ENCODE results near the gene RSAD1. TPM values are rescaled to one million over a fixed set of nuclear protein-coding genes. Genes with fewer than 3 reads are reported as not detected.
"Not testable (repeated sequence)": the region's sequence is repeated elsewhere in the genome, so short reads cannot be mapped to it uniquely, and the experiment has no call there.

Gene RSAD1
- total RNA-seq, 6 donors from 2014 or later: 26.8 to 47.3 (median 34.9) TPM

GRCh38 chr17:50471009-50471905 is 7.4 kb upstream of the RSAD1 start:
- peaks cover 0 to 29% (median 12%) of the 10 kb centered on the region in 4 donors for H3K36me3 ChIP-seq
- H3K4me3 ChIP-seq: no peak overlapping the region
- DNase-seq (no peak), ATAC-seq (ENCODE audit: low FRiP score in 2 of 2) (no peak)
- no peak overlapping the region for H3K27ac ChIP-seq
- WGBS, 2 donors: 81 to 90% methylated on average over 21 to 22 of the region's 22 CpGs
- peaks cover 10 to 22% (median 13%) of the 10 kb centered on the region in 4 donors for H3K4me1 ChIP-seq
- H3K9me3 ChIP-seq: no peaks in the 10 kb centered on the region
- TF ChIP-seq POLR2A (IDR thresholded peaks at IDR 0.05) (no peak), EP300 (IDR thresholded peaks at IDR 0.05) (no peak), CTCF (IDR thresholded peaks at IDR 0.05) (no peak), POLR2AphosphoS5 (IDR thresholded peaks at IDR 0.05) (no peak)
- H3K27me3 ChIP-seq: peaks cover 0 to 21% (median 4%) of the 10 kb centered on the region in 4 donors

- Histone ChIP-seq H3K9me3 (no peaks in the 10 kb centered on the region), H3K27me3 (peaks cover 0 to 16% (median 4%) of the 10 kb centered on the region in 4 donors), H3K36me3 (peaks cover 0 to 29% (median 12%) of the 10 kb centered on the region in 4 donors), H3K27ac (no peak overlapping the region), H3K4me1 (peaks cover 10 to 19% (median 13%) of the 10 kb centered on the region in 4 donors), H3K4me3 (no peak overlapping the region)
- DNase-seq (no peak), ATAC-seq (ENCODE audit: low FRiP score in 2 of 2) (no peak)
- WGBS, 2 donors: 95 to 96% methylated on average over 9 to 10 of the region's 10 CpGs
- TF ChIP-seq POLR2A (IDR thresholded peaks at IDR 0.05) (no peak), CTCF (IDR thresholded peaks at IDR 0.05) (no peak), POLR2AphosphoS5 (IDR thresholded peaks at IDR 0.05) (no peak), EP300 (IDR thresholded peaks at IDR 0.05) (no peak)
These were observed 6.4 kb upstream of the RSAD1 start for GRCh38 chr17:50472286-50472685.

- 91 to 94% methylated on average over 13 of the region's 13 CpGs for WGBS, 2 donors
- DNase-seq; ATAC-seq (ENCODE audit: low FRiP score in 2 of 2): not testable (repeated sequence)
These were observed 5.9 kb upstream of the RSAD1 start for GRCh38 chr17:50472761-50473161.

GRCh38 chr17:50473901-50474300 is 4.8 kb upstream of the RSAD1 start:
- Histone ChIP-seq H3K4me1 (peaks cover 7 to 16% (median 10%) of the 10 kb centered on the region in 4 donors), H3K36me3 (peaks cover 0 to 29% (median 12%) of the 10 kb centered on the region in 4 donors), H3K27ac (no peak overlapping the region), H3K4me3 (no peak overlapping the region), H3K9me3 (no peaks in the 10 kb centered on the region), H3K27me3 (peaks cover 0 to 10% (median under 1%) of the 10 kb centered on the region in 4 donors)
- TF ChIP-seq CTCF (IDR thresholded peaks at IDR 0.05) (no peak), POLR2AphosphoS5 (IDR thresholded peaks at IDR 0.05) (no peak), EP300 (IDR thresholded peaks at IDR 0.05) (no peak), POLR2A (IDR thresholded peaks at IDR 0.05) (no peak)
- no peak for ATAC-seq (ENCODE audit: low FRiP score in 2 of 2)
- WGBS, 2 donors: 90 to 92% methylated on average over 11 of the region's 11 CpGs
- no peak for DNase-seq

More at GRCh38 chr17:50472761-50473161, 5.9 kb upstream of the RSAD1 start:
- Histone ChIP-seq H3K36me3 (peaks cover 0 to 29% (median 12%) of the 10 kb centered on the region in 4 donors), H3K27me3 (peaks cover 0 to 16% (median 4%) of the 10 kb centered on the region in 4 donors), H3K4me1 (peaks cover 10 to 19% (median 13%) of the 10 kb centered on the region in 4 donors)
- H3K4me3 ChIP-seq, H3K9me3 ChIP-seq, H3K27ac ChIP-seq: not testable (repeated sequence)

- no peak for DNase-seq
- Histone ChIP-seq H3K4me1 (peaks cover 2 to 16% (median 9%) of the 10 kb centered on the region in 4 donors), H3K27ac (no peak overlapping the region), H3K36me3 (peaks cover 0 to 29% (median 12%) of the 10 kb centered on the region in 4 donors), H3K27me3 (peaks cover 0 to 4% (median 0%) of the 10 kb centered on the region in 4 donors), H3K9me3 (no peaks in the 10 kb centered on the region), H3K4me3 (no peak overlapping the region)
- ATAC-seq (ENCODE audit: low FRiP score in 2 of 2): no peak
- TF ChIP-seq POLR2A (IDR thresholded peaks at IDR 0.05): no peak
- no peak for TF ChIP-seq EP300 (IDR thresholded peaks at IDR 0.05)
- TF ChIP-seq POLR2AphosphoS5 (IDR thresholded peaks at IDR 0.05): no peak
- TF ChIP-seq CTCF (IDR thresholded peaks at IDR 0.05): no peak
- WGBS, 2 donors: 74 to 88% methylated on average over 6 of the region's 6 CpGs
These were observed 4.1 kb upstream of the RSAD1 start for GRCh38 chr17:50474523-50474922.
